T-helper 2 cell treated with Interferon-gamma antibody and Interleukin-4, amounts not matched to agents 100 ng/mL and 5 ng/mL, for 36 hours (primary cell): Measurements from ENCODE around the gene EVX2. TPM values are rescaled to one million over a fixed set of nuclear protein-coding genes. Genes with fewer than 3 reads are reported as not detected.

ENCODE experiments used
- intact Hi-C: fragments of 100-400 bp; cut with micrococcal nuclease; formaldehyde crosslinking; loops from one replicate; pipeline ENCODE4 v1.15.1; 2023
- total RNA-seq: library from RNA; stranded (reverse); gene quantifications from 2 replicates; pipeline ENCODE4 v1.2.3, GENCODE V29; 2022

The EVX2 gene
- total RNA-seq, 1 donor from 2014 or later, result not detected

- intact Hi-C loops, result loop anchor here (2.0 kb wide), 1 partner anchor 38 kb away; no protein-coding TSS in a partner anchor
These were observed 39.1 kb upstream of the EVX2 start, which contains the start of gene HOXD9 for GRCh38 chr2:176122683-176123410. Gene HOXD9 (plus strand): TSS chr2:176122719. CDS start chr2:176122769, 50 bp downstream.

- intact Hi-C loops, result loop anchor here (2.0 kb wide), 1 partner anchor 39 kb away; no protein-coding TSS in a partner anchor
These were observed 38.4 kb upstream of the EVX2 start for GRCh38 chr2:176122052-176122682.

GRCh38 chr2:176121190-176122051 is 37.7 kb upstream of the EVX2 start:
- intact Hi-C loops, result loop anchor here (2.0 kb wide), 1 partner anchor 39 kb away; no protein-coding TSS in a partner anchor

DNA sequence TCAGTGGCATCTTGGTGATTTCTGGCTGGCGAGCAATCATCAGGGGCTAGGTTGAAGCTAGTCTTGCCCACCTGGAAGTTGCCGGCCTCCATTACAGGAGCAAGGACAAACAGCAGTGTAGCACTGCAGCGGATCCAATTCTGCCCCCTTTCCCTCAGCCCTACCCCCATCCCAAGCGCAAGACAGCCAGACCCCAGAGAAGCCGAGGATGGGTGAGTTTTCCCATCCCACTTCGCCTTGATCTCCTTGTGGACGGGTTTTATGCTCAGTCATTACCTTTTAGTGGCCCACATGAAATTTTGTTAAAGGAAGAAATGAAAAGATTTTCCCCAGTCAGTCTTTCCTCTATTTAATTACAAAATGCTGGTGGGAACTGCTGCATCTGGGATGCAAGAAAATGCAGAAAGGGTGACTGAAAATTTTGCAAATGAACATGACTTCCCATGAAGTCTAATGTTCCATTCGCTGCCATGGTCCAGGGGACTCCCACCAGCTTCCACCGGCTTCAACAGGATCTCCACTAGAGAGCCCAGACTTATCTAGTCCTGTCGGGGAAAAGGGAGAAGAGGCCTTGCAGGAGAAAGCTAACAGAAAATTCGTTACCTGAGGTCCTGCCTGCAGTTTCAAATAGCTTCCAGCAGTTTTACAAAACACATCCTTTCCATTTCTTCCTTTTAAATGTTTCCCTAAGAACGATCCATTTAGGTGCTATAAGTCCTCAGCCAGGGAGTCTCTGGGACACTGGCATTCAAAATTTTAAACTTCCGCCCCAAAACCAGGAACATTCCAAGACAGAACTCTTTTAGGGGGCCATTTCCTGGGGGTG is 36.8 kb upstream of the EVX2 start:
- intact Hi-C loops, result no loop called here

DNA sequence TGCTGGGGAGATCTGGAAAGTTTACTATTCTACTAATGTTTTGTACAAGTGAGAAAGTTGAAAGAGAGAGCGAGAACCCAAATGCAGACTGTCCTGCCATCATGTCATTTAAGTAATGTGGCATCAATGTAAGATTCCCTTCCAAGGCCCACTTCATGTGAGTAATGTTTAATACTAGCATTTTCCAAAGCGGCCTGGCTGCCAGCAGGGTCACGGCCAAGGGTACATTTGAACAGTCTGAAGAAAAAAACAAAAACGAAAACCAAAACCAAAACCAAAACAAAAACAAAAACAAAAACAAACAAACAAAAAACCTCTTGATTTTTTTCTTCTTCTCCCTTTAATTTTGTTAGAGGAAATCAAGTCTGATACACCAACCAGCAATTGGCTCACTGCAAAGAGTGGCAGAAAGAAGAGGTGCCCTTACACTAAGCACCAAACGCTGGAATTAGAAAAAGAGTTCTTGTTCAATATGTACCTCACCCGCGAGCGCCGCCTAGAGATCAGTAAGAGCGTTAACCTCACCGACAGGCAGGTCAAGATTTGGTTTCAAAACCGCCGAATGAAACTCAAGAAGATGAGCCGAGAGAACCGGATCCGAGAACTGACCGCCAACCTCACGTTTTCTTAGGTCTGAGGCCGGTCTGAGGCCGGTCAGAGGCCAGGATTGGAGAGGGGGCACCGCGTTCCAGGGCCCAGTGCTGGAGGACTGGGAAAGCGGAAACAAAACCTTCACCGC is 35.0 kb upstream of the EVX2 start:
- intact Hi-C loops, result no loop called here

DNA sequence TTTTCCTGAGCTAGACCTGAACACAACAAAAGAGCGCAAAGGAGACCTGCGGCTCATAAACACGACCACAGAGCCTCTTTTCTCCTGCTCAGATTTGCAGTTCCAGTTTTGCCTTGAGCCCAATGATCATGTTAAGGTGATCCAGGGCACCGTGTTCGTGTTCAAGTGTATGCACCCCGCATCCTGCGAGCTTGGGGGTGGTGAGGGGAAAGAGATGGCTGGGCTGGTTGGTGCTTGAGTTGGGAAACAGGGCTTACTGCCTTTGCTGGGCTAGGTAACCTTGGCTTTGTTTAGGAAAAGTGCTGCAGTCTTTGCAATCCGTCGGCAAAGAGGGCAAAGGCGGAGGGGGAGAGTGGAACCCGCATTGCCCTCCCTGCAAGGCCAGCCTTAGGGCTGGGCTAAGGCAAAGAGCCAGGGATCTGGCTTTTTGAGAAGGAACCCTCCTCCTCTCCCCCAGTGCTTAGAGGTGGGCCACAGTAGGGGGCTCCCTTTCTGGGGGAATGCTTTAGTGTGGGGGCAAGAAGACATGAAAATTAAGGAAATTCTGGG is 34.1 kb upstream of the EVX2 start:
- intact Hi-C loops, result no loop called here

- intact Hi-C loops, result no loop called here
These were observed 33.5 kb upstream of the EVX2 start for GRCh38 chr2:176117162-176117822.

DNA sequence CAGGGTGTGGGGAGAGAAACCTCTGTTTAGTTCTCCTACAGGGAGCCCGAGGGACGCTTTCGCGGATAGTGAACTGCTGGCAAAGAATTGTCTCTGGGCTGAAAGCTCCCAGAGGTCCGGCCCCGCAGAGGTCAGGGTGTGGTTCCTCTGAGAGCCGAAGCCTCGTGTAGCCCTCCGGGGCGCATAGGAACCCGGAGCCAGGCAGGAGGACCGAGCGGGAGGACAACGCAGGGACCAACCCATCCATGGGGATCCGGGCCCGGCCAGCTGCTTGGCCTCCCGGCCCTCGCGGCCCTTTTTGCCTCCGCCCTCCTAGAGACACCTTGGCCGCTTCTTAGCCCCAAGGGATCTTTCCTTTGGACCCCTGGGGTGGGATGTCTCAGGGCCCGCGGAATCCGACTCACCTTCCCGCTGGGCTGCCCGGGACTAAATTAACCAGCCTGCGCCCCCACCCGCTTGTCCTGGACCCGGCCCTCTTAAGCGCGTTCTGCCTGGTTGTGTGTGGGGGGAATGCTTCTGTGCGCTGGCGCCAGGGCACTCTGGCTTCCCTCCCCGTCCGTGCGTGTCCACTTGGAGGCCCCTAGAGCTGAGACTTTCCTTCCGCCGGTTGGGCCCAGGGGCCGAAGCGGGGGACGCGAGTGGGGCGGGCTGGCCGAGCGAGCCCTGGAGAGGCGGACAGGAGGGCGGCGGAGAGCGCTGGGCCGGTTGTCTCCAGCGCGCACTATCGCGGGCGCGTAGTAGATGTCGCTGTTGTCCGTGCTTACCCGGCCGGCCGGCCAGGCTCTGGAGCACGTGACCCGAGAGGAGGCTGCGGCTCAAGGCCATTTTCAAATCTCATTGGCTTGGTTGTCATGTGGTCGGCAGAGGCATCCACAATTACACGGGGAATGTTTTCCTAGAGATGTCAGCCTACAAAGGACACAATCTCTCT is 32.4 kb upstream of the EVX2 start, which contains the start of gene HOXD10:
HOXD10 (plus strand) TSS at position 896 of the 931 bp plus-strand sequence. CDS start 56 bp downstream, outside the sequence.
- intact Hi-C loops, result no loop called here

DNA sequence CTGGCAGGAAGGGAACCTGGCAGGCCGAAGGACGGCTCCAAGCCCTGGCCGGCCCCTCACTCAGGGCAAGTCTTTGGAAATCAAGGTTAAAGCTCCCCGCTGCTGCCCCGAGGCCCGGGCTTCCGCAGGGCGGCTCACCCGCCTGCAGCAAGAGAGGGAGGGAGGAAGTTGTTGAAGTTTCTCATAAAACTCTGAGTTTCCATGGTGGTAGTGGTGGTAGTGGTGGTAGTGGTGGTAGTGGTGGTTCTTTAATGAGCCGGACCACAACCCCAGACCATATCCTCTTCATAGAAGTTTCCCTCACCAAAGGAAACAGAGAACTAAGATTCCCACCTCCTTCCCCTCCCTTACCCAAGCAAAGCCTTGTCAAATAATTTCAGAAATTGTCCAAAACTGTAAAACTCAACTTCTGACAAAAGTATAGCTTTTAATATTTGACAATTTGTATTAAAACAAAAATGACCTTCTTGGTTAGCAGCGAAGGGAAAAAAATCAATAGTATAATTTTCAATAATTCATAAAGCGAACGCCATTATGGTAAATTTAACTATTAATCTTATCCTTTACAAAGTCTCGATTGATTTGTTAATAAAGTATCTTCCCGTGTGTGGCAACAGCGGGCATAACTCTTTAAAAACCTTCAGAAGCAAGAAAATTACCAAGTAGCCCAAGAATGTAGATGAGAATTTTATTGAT is 31.3 kb upstream of the EVX2 start:
- intact Hi-C loops, result loop anchor here (5.0 kb wide), 1 partner anchor 38 kb away; no protein-coding TSS in a partner anchor

DNA sequence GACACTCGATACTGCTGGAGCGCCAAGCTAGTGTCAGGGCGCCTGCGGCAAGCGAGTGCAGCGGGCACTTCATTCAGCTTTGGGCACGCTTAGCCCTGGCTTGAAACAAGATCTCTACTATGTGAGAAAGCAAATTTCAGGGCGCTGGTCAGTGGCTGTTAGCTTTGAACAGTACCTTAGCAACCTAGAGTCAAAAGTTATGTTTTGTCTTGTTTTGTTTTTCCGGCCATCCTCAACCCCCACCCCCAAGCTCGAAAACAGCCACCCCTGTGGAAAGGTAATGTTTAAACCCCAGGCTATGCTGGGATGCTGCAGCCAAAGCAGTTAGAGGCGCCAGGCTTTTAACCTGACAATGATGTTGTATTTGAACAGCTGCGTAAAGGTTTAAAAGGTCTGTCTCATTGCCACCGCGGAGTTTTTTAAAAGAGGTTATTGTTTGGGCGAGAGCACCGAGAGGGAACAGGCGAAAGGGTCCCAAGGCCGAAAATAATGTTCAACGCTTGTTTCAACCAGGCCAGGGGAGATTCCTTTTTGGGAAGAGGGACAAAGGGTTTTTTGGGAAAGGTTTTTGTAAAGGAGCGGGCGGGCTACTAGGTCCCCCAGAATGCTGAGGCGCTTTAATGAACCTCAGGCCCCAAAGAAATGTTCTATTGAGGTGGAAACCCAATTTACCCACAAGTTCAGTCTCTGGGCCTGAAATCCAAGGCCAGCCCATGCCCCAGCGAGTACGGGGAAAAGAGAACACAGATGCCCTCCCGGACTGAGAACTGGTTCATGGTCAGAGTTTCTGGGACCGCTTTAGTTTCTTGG is 30.6 kb upstream of the EVX2 start:
- intact Hi-C loops, result loop anchor here (5.0 kb wide), 1 partner anchor 37 kb away; no protein-coding TSS in a partner anchor

- intact Hi-C loops, result loop anchor here (5.0 kb wide), 1 partner anchor 35 kb away; no protein-coding TSS in a partner anchor
These were observed 28.9 kb upstream of the EVX2 start for GRCh38 chr2:176112375-176113302.

GRCh38 chr2:176111846-176112374 is 28.1 kb upstream of the EVX2 start:
- intact Hi-C loops, result loop anchor here (2.0 to 5.0 kb wide), 3 partner anchors 19 to 35 kb away; no protein-coding TSS in a partner anchor

- intact Hi-C loops, result loop anchor here (2.0 to 5.0 kb wide), 3 partner anchors 20 to 34 kb away; no protein-coding TSS in a partner anchor
These were observed 27.5 kb upstream of the EVX2 start for GRCh38 chr2:176111309-176111663.

GRCh38 chr2:176110415-176111308 is 26.9 kb upstream of the EVX2 start:
- intact Hi-C loops, result loop anchor here (2.0 to 5.0 kb wide), 3 partner anchors 20 to 33 kb away; no protein-coding TSS in a partner anchor
